SJSA1 (cell line): ENCODE data around the gene MAST2. TPM values are rescaled to one million over a fixed set of nuclear protein-coding genes. Genes with fewer than 3 reads are reported as not detected.
"Not testable (repeated sequence)": the region's sequence is repeated elsewhere in the genome, so short reads cannot be mapped to it uniquely, and the experiment has no call there.

ENCODE experiments used
- DNase-seq, 2 experiments: peaks; one replicate each; pipeline ENCODE4 v3.0.0-alpha.2; 2015 to 2020; ENCODE audit warnings: low spot score in 2 of 2, low read depth in 1 of 2
- H3K27ac ChIP-seq: fragments of 250-450 bp; sonication (Bioruptor Pico); 2 replicates; pipeline ENCODE4 v1.5.1; 2020; ENCODE audit warnings: mild to moderate bottlenecking, moderate library complexity
- H3K27me3 ChIP-seq: fragments of 250-450 bp; sonication (Bioruptor Pico); replicated peaks from 2 replicates; pipeline ENCODE4 v1.5.1; 2020; ENCODE audit warnings: mild to moderate bottlenecking, moderate library complexity
- H3K36me3 ChIP-seq: fragments of 250-450 bp; sonication (Bioruptor Pico); 2 replicates; pipeline ENCODE4 v1.5.1; 2020; ENCODE audit warnings: mild to moderate bottlenecking
- H3K4me1 ChIP-seq: fragments of 250-450 bp; sonication (Bioruptor Pico); replicated peaks from 2 replicates; pipeline ENCODE4 v1.6.1; 2021; ENCODE audit warnings: mild to moderate bottlenecking
- H3K4me3 ChIP-seq: fragments of 250-450 bp; sonication (Bioruptor Pico); 2 replicates; pipeline ENCODE4 v1.5.1; 2020; ENCODE audit warnings: mild to moderate bottlenecking
- H3K9me3 ChIP-seq: fragments of 250-450 bp; sonication (Bioruptor Pico); replicated peaks from 2 replicates; pipeline ENCODE4 v1.5.1; 2020; ENCODE audit warnings: mild to moderate bottlenecking
- total RNA-seq: library from RNA; depleted of rRNA; stranded (reverse); fragments of >200 nt; shearing (Covaris generic); gene quantifications from 2 replicates; pipeline ENCODE4 v1.2.3, GENCODE V29; 2014

The MAST2 gene
- total RNA-seq, 1 experiment from 2014 or later, result 16.8 TPM

- Histone ChIP-seq H3K9me3 (no peaks in the 10 kb centered on the region), H3K36me3 (no peaks in the 10 kb centered on the region), H3K27ac (no peak overlapping the region), H3K4me3 (no peak overlapping the region), H3K4me1 (no peaks in the 10 kb centered on the region; the same call in 1 of the 2 replicates), H3K27me3 (no peaks in the 10 kb centered on the region)
- no peak for DNase-seq
Measured at GRCh38 chr1:45796946-45797345, 6.5 kb upstream of the MAST2 start.

GRCh38 chr1:45800899-45801298 lies 2.5 kb upstream of the MAST2 start:
- Histone ChIP-seq H3K27ac (no peak overlapping the region), H3K4me3 (no peak overlapping the region), H3K36me3 (peaks cover 9% of the 10 kb centered on the region), H3K27me3 (no peaks in the 10 kb centered on the region), H3K4me1 (peaks cover 19% of the 10 kb centered on the region), H3K9me3 (no peaks in the 10 kb centered on the region)
- no peak for DNase-seq

GRCh38 chr1:45802343-45803298 lies 791 bp upstream of the MAST2 start:
- H3K27me3 ChIP-seq, result no peaks in the 10 kb centered on the region
- peak; percentile 91 to 94 for DNase-seq
- peak overlapping the region; percentile 83 for H3K27ac ChIP-seq
- peaks cover 13% of the 10 kb centered on the region for H3K36me3 ChIP-seq
- H3K4me3 ChIP-seq, result peak overlapping the region; percentile 97
- H3K9me3 ChIP-seq, result no peaks in the 10 kb centered on the region
- H3K4me1 ChIP-seq, result peaks cover 19% of the 10 kb centered on the region

- H3K27ac ChIP-seq, H3K9me3 ChIP-seq, H3K27me3 ChIP-seq: not testable (repeated sequence)
- DNase-seq, result peak; percentile 19 to 46
- peaks cover 19% of the 10 kb centered on the region for H3K4me1 ChIP-seq
- peaks cover 19% of the 10 kb centered on the region for H3K36me3 ChIP-seq
- H3K4me3 ChIP-seq, result peak overlapping the region; percentile 97
Measured at GRCh38 chr1:45803781-45804668, 613 bp downstream of the MAST2 start.

- no peak for DNase-seq
- Histone ChIP-seq H3K27me3 (no peaks in the 10 kb centered on the region), H3K4me3 (peak overlapping the region; percentile 97), H3K27ac (no peak overlapping the region), H3K36me3 (peaks cover 19% of the 10 kb centered on the region), H3K4me1 (peaks cover 23% of the 10 kb centered on the region), H3K9me3 (no peaks in the 10 kb centered on the region)
Measured at GRCh38 chr1:45804669-45804969, 1.2 kb downstream of the MAST2 start.

- Histone ChIP-seq H3K9me3 (no peaks in the 10 kb centered on the region), H3K4me3 (no peak overlapping the region), H3K27ac (no peak overlapping the region), H3K27me3 (no peaks in the 10 kb centered on the region), H3K36me3 (peaks cover 19% of the 10 kb centered on the region), H3K4me1 (peaks cover 30% of the 10 kb centered on the region)
- no peak for DNase-seq
Measured at GRCh38 chr1:45806129-45806528, 2.7 kb downstream of the MAST2 start.

GRCh38 chr1:45809761-45810160 lies 6.3 kb downstream of the MAST2 start:
- Histone ChIP-seq H3K27me3 (no peaks in the 10 kb centered on the region), H3K4me1 (peaks cover 11% of the 10 kb centered on the region), H3K9me3 (no peaks in the 10 kb centered on the region), H3K27ac (no peak overlapping the region), H3K36me3 (peaks cover 18% of the 10 kb centered on the region), H3K4me3 (no peak overlapping the region)
- DNase-seq, result peak in 1 of 2 experiments; percentile 14

- DNase-seq, result no peak
- Histone ChIP-seq H3K4me1 (peaks cover 5% of the 10 kb centered on the region; the same call in 1 of the 2 replicates), H3K27me3 (no peaks in the 10 kb centered on the region), H3K4me3 (no peak overlapping the region), H3K36me3 (peaks cover 14% of the 10 kb centered on the region), H3K27ac (no peak overlapping the region), H3K9me3 (no peaks in the 10 kb centered on the region)
Measured at GRCh38 chr1:45814776-45815175, 11.4 kb downstream of the MAST2 start.

- no peak overlapping the region for H3K27ac ChIP-seq
- H3K4me1 ChIP-seq, result no peaks in the 10 kb centered on the region
- DNase-seq, result no peak
- H3K27me3 ChIP-seq, result no peaks in the 10 kb centered on the region
- peaks cover 14% of the 10 kb centered on the region for H3K36me3 ChIP-seq
- H3K9me3 ChIP-seq, result no peaks in the 10 kb centered on the region
- no peak overlapping the region for H3K4me3 ChIP-seq
Measured at GRCh38 chr1:45815667-45816458, 12.5 kb downstream of the MAST2 start.

GRCh38 chr1:45820173-45820572 lies 16.8 kb downstream of the MAST2 start:
- Histone ChIP-seq H3K9me3 (no peaks in the 10 kb centered on the region), H3K36me3 (peaks cover 22% of the 10 kb centered on the region), H3K4me1 (no peaks in the 10 kb centered on the region)

GRCh38 chr1:45820788-45821187 lies 17.4 kb downstream of the MAST2 start:
- no peak for DNase-seq
- Histone ChIP-seq H3K27ac (no peak overlapping the region), H3K36me3 (peaks cover 24% of the 10 kb centered on the region), H3K4me1 (no peaks in the 10 kb centered on the region), H3K4me3 (no peak overlapping the region), H3K27me3 (no peaks in the 10 kb centered on the region), H3K9me3 (no peaks in the 10 kb centered on the region)

More at GRCh38 chr1:45820173-45820572, 16.8 kb downstream of the MAST2 start:
- Histone ChIP-seq H3K4me3 (no peak overlapping the region), H3K27me3 (no peaks in the 10 kb centered on the region), H3K27ac (no peak overlapping the region)
- DNase-seq, result no peak

GRCh38 chr1:45822644-45823043 lies 19.2 kb downstream of the MAST2 start:
- Histone ChIP-seq H3K9me3 (no peaks in the 10 kb centered on the region), H3K4me3 (no peak overlapping the region), H3K4me1 (no peaks in the 10 kb centered on the region), H3K27me3 (no peaks in the 10 kb centered on the region), H3K36me3 (peaks cover 37% of the 10 kb centered on the region), H3K27ac (no peak overlapping the region)
- no peak for DNase-seq

- Histone ChIP-seq H3K4me1 (no peaks in the 10 kb centered on the region), H3K27ac (no peak overlapping the region)
Measured at GRCh38 chr1:45824607-45825006, 21.2 kb downstream of the MAST2 start.

More at GRCh38 chr1:45824607-45825006, 21.2 kb downstream of the MAST2 start:
- Histone ChIP-seq H3K36me3 (peaks cover 33% of the 10 kb centered on the region), H3K9me3 (no peaks in the 10 kb centered on the region), H3K27me3 (no peaks in the 10 kb centered on the region), H3K4me3 (no peak overlapping the region)
- DNase-seq, result no peak
